ENCODE results near the gene CMIP.
A peak's percentile ranks its signal among the peaks of the same experiment; 100 is the strongest.

Gene CMIP

GRCh38 chr16:81646561-81646960 lies 202.0 kb downstream of the CMIP start:
- Mint-ChIP-seq H3K4me1 (ENCODE audit: low read depth) (peaks cover 6% of the 10 kb centered on the region), H3K9me3 (no peaks in the 10 kb centered on the region), H3K36me3 (ENCODE audit: low read depth) (no peaks in the 10 kb centered on the region), H3K4me3 (no peak overlapping the region), H3K27ac (no peak overlapping the region), H3K27me3 (ENCODE audit: low read depth) (no peaks in the 10 kb centered on the region)
- no peak for DNase-seq (ENCODE audit: low spot score)

GRCh38 chr16:81647527-81647926 lies 202.9 kb downstream of the CMIP start:
- Mint-ChIP-seq H3K9me3 (no peaks in the 10 kb centered on the region), H3K27me3 (ENCODE audit: low read depth) (no peaks in the 10 kb centered on the region), H3K4me1 (ENCODE audit: low read depth) (peaks cover 6% of the 10 kb centered on the region), H3K4me3 (no peak overlapping the region), H3K36me3 (ENCODE audit: low read depth) (no peaks in the 10 kb centered on the region), H3K27ac (no peak overlapping the region)
- no peak for DNase-seq (ENCODE audit: low spot score)

DNA sequence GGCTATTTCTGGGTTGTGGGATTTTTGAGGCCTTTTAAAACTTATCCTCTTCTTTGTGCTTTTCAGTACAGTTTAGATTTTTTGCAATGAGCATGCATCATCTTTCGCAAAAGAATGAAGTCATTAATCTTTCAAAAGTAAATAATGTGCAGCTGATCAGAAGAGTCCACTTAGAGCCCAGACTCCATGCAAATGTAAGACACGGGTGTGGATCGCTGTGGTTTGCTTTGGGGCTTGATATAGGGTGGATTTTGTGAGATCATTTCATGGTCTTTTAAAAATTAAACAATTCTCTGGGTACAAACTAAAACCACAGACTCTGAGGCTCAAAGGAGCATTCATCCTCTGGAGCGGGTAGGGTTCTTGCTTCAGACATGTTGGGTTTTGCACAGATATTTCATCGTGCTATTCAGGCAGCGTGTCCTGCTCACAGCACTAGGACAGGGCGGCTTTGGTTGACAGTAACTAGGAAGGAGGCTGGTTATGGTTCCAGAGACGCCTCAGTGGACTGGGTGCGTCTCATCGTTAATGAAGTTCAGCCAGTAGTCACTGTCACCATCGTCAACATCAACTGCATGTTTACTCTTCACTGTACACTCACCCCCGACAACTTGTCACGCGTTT lies 205.1 kb downstream of the CMIP start:
- peaks cover 6% of the 10 kb centered on the region for H3K4me1 Mint-ChIP-seq (ENCODE audit: low read depth)
- no peak for DNase-seq (ENCODE audit: low spot score)
- no peaks in the 10 kb centered on the region for H3K9me3 Mint-ChIP-seq
- H3K4me3 Mint-ChIP-seq, result no peak overlapping the region
- peak overlapping the region; percentile 3 for H3K27ac Mint-ChIP-seq
- no peaks in the 10 kb centered on the region for H3K27me3 Mint-ChIP-seq (ENCODE audit: low read depth)
- peaks cover 2% of the 10 kb centered on the region for H3K36me3 Mint-ChIP-seq (ENCODE audit: low read depth)

DNA sequence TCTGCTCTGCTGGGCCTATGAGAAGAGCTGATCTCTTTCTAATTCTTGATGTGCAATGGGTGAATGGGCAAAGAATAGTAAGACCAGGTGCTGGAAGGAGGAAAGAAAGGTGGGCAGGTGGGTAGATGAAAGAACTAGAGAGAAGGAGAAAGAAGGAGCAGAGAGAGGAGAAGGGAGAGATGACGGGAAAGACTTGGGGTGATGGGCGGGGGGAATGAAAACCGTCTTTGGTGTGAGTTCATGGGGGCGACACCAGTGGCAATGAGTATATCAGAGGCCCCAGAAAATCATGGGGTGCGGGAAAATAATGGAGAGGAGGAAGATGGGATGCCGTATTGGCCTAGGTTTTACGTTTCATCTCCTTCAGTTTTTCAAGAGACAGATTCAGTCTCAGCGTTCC lies 205.7 kb downstream of the CMIP start:
- DNase-seq (ENCODE audit: low spot score), result no peak
- H3K9me3 Mint-ChIP-seq, result no peaks in the 10 kb centered on the region
- H3K27ac Mint-ChIP-seq, result peak overlapping the region; percentile 3
- H3K27me3 Mint-ChIP-seq (ENCODE audit: low read depth), result no peaks in the 10 kb centered on the region
- peaks cover 6% of the 10 kb centered on the region for H3K4me1 Mint-ChIP-seq (ENCODE audit: low read depth)
- H3K36me3 Mint-ChIP-seq (ENCODE audit: low read depth), result peaks cover 2% of the 10 kb centered on the region
- H3K4me3 Mint-ChIP-seq, result no peak overlapping the region

- peaks cover 6% of the 10 kb centered on the region for H3K4me1 Mint-ChIP-seq (ENCODE audit: low read depth)
- H3K4me3 Mint-ChIP-seq, result no peak overlapping the region
- peaks cover 2% of the 10 kb centered on the region for H3K36me3 Mint-ChIP-seq (ENCODE audit: low read depth)
- H3K27me3 Mint-ChIP-seq (ENCODE audit: low read depth), result no peaks in the 10 kb centered on the region
- DNase-seq (ENCODE audit: low spot score), result no peak
- no peaks in the 10 kb centered on the region for H3K9me3 Mint-ChIP-seq
- H3K27ac Mint-ChIP-seq, result no peak overlapping the region
Measured at GRCh38 chr16:81650982-81651562, 206.5 kb downstream of the CMIP start.

- Mint-ChIP-seq H3K9me3 (no peaks in the 10 kb centered on the region), H3K36me3 (ENCODE audit: low read depth) (peaks cover 2% of the 10 kb centered on the region), H3K27ac (no peak overlapping the region), H3K27me3 (ENCODE audit: low read depth) (no peaks in the 10 kb centered on the region), H3K4me3 (no peak overlapping the region), H3K4me1 (ENCODE audit: low read depth) (peaks cover 6% of the 10 kb centered on the region)
- no peak for DNase-seq (ENCODE audit: low spot score)
Measured at GRCh38 chr16:81651758-81652718, 207.4 kb downstream of the CMIP start.

GRCh38 chr16:81652798-81653505 lies 208.3 kb downstream of the CMIP start:
- no peak overlapping the region for H3K27ac Mint-ChIP-seq
- H3K4me3 Mint-ChIP-seq, result no peak overlapping the region
- H3K36me3 Mint-ChIP-seq (ENCODE audit: low read depth), result peaks cover 2% of the 10 kb centered on the region
- DNase-seq (ENCODE audit: low spot score), result no peak
- no peaks in the 10 kb centered on the region for H3K27me3 Mint-ChIP-seq (ENCODE audit: low read depth)
- peaks cover 5% of the 10 kb centered on the region for H3K4me1 Mint-ChIP-seq (ENCODE audit: low read depth)
- no peaks in the 10 kb centered on the region for H3K9me3 Mint-ChIP-seq

- H3K27ac Mint-ChIP-seq, result no peak overlapping the region
- H3K4me3 Mint-ChIP-seq, result no peak overlapping the region
- peaks cover 10% of the 10 kb centered on the region for H3K36me3 Mint-ChIP-seq (ENCODE audit: low read depth)
- H3K27me3 Mint-ChIP-seq (ENCODE audit: low read depth), result no peaks in the 10 kb centered on the region
- H3K9me3 Mint-ChIP-seq, result no peaks in the 10 kb centered on the region
- no peak for DNase-seq (ENCODE audit: low spot score)
- no peaks in the 10 kb centered on the region for H3K4me1 Mint-ChIP-seq (ENCODE audit: low read depth)
Measured at GRCh38 chr16:81654346-81654745, 209.7 kb downstream of the CMIP start.

- no peak overlapping the region for H3K4me3 Mint-ChIP-seq
- no peak for DNase-seq (ENCODE audit: low spot score)
- H3K27me3 Mint-ChIP-seq (ENCODE audit: low read depth), result no peaks in the 10 kb centered on the region
- no peak overlapping the region for H3K27ac Mint-ChIP-seq
- no peaks in the 10 kb centered on the region for H3K4me1 Mint-ChIP-seq (ENCODE audit: low read depth)
- peaks cover 13% of the 10 kb centered on the region for H3K36me3 Mint-ChIP-seq (ENCODE audit: low read depth)
- H3K9me3 Mint-ChIP-seq, result no peaks in the 10 kb centered on the region
Measured at GRCh38 chr16:81655469-81656162, 211.0 kb downstream of the CMIP start.

- H3K4me3 Mint-ChIP-seq, result no peak overlapping the region
- H3K9me3 Mint-ChIP-seq, result no peaks in the 10 kb centered on the region
- H3K27ac Mint-ChIP-seq, result no peak overlapping the region
Measured at GRCh38 chr16:81657224-81657623, 212.6 kb downstream of the CMIP start.

DNA sequence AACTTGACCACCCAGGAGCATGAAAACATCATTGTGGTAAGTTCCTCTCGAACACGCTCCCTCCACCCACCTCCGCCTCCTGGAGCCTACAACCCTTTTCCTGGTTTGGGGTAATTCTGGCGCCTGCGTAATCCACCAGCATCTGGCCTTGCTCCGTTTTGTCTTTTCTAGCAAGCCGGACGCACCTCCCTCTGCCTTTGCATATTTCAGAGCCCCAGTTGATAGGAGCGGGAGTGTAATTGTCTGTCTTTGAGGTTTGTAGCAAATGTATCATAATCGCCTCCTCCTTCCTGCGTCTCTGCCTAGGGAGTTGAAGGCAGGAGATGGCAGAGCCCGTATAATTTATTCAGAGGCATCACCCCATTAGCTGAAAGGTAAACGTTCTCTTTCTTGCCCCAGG lies 213.2 kb downstream of the CMIP start:
- Mint-ChIP-seq H3K4me3 (no peak overlapping the region), H3K27ac (no peak overlapping the region), H3K9me3 (no peaks in the 10 kb centered on the region), H3K36me3 (ENCODE audit: low read depth) (peaks cover 17% of the 10 kb centered on the region), H3K4me1 (ENCODE audit: low read depth) (no peaks in the 10 kb centered on the region), H3K27me3 (ENCODE audit: low read depth) (no peaks in the 10 kb centered on the region)
- DNase-seq (ENCODE audit: low spot score), result no peak

More at GRCh38 chr16:81657224-81657623, 212.6 kb downstream of the CMIP start:
- Mint-ChIP-seq H3K36me3 (ENCODE audit: low read depth) (peaks cover 17% of the 10 kb centered on the region), H3K27me3 (ENCODE audit: low read depth) (no peaks in the 10 kb centered on the region), H3K4me1 (ENCODE audit: low read depth) (no peaks in the 10 kb centered on the region)
- no peak for DNase-seq (ENCODE audit: low spot score)

- H3K27me3 Mint-ChIP-seq (ENCODE audit: low read depth), result no peaks in the 10 kb centered on the region
- H3K4me1 Mint-ChIP-seq (ENCODE audit: low read depth), result no peaks in the 10 kb centered on the region
- no peak for DNase-seq (ENCODE audit: low spot score)
- H3K9me3 Mint-ChIP-seq, result no peaks in the 10 kb centered on the region
- H3K27ac Mint-ChIP-seq, result no peak overlapping the region
- H3K4me3 Mint-ChIP-seq, result no peak overlapping the region
- H3K36me3 Mint-ChIP-seq (ENCODE audit: low read depth), result peaks cover 17% of the 10 kb centered on the region
Measured at GRCh38 chr16:81658373-81658772, 213.8 kb downstream of the CMIP start.

DNA sequence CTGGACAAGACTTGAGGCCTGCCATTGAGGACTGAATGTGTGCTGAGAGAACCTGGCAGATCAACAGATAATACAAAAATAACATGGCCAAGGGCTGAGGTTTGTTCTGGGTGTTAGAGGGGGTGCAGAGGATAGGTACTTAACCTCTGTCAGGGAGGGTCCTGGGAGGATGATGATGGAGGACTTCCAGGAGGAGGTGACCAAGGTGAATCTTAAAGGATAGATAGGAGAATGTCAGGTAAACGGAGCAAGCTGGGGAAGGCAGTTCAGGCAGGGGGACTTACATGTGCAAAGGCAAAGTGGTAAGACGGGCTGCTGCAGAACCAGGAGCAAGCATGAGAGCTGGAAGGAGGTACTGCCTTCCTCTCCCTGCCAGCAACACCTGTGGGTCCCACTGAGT lies 214.6 kb downstream of the CMIP start:
- no peak for DNase-seq (ENCODE audit: low spot score)
- Mint-ChIP-seq H3K9me3 (no peaks in the 10 kb centered on the region), H3K27ac (no peak overlapping the region), H3K4me3 (no peak overlapping the region), H3K36me3 (ENCODE audit: low read depth) (peaks cover 14% of the 10 kb centered on the region), H3K4me1 (ENCODE audit: low read depth) (no peaks in the 10 kb centered on the region), H3K27me3 (ENCODE audit: low read depth) (no peaks in the 10 kb centered on the region)

All from T-helper 2 cell treated with Interferon-gamma antibody and Interleukin-4, amounts not matched to agents 5 μg/mL and 100 μg/mL, for 36 hours (primary cell).